ENCODE data around the gene KL. TPM values are rescaled to one million over a fixed set of nuclear protein-coding genes. Genes with fewer than 3 reads are reported as not detected.

The KL gene
- total and polyA plus RNA-seq, 8 donors, result 0.38 to 4.0 (median 1.4) TPM

- intact Hi-C loops (cut with DNase I; ENCODE audit: low total_unique reads), result no loop called here
- no peak for TF ChIP-seq POLR2AphosphoS5 (IDR thresholded peaks at IDR 0.05)
- TF ChIP-seq CTCF (IDR thresholded peaks at IDR 0.05), result no peak
- TF ChIP-seq EP300 (IDR thresholded peaks at IDR 0.05), result no peak
- TF ChIP-seq POLR2A (IDR thresholded peaks at IDR 0.05), result no peak
- no peaks in the 10 kb centered on the region for H3K9me3 ChIP-seq
- H3K27me3 ChIP-seq, result no peaks in the 10 kb centered on the region
- no peaks in the 10 kb centered on the region for H3K36me3 ChIP-seq
- WGBS, 5 donors, result 52 to 56% (median 55%) methylated on average over 4 of the region's 4 CpGs
- no peak overlapping the region for H3K4me3 ChIP-seq
- peaks cover 0 to 7% (median 0%) of the 10 kb centered on the region in 4 donors for H3K4me1 ChIP-seq
- H3K27ac ChIP-seq, result no peak overlapping the region
- peak in 1 of 2 donors; percentile 9 for DNase-seq
These were observed 74.7 kb downstream of the KL start for GRCh38 chr13:33090755-33091414.

- peak in 1 of 2 donors; percentile 21 for DNase-seq
- Histone ChIP-seq H3K27ac (no peak overlapping the region), H3K9me3 (no peaks in the 10 kb centered on the region), H3K4me1 (peaks cover 0 to 7% (median 0%) of the 10 kb centered on the region in 4 donors), H3K27me3 (no peaks in the 10 kb centered on the region), H3K36me3 (no peaks in the 10 kb centered on the region), H3K4me3 (no peak overlapping the region)
- intact Hi-C loops (cut with DNase I; ENCODE audit: low total_unique reads), result no loop called here
- 88 to 96% (median 93%) methylated on average over 5 of the region's 5 CpGs for whole genome bisulfite sequencing, 5 donors
- TF ChIP-seq EP300 (IDR thresholded peaks at IDR 0.05) (no peak), POLR2AphosphoS5 (IDR thresholded peaks at IDR 0.05) (no peak), POLR2A (IDR thresholded peaks at IDR 0.05) (no peak), CTCF (IDR thresholded peaks at IDR 0.05) (no peak)
These were observed 75.2 kb downstream of the KL start for GRCh38 chr13:33091415-33091774.

GRCh38 chr13:33092073-33092987 is 76.1 kb downstream of the KL start:
- Histone ChIP-seq H3K36me3 (no peaks in the 10 kb centered on the region), H3K27ac (no peak overlapping the region), H3K4me3 (no peak overlapping the region), H3K27me3 (no peaks in the 10 kb centered on the region), H3K4me1 (peaks cover 0 to 7% (median 0%) of the 10 kb centered on the region in 4 donors), H3K9me3 (peaks cover 0 to under 1% (median 0%) of the 10 kb centered on the region in 4 donors)
- intact Hi-C loops (cut with DNase I; ENCODE audit: low total_unique reads), result no loop called here
- 77 to 87% (median 80%) methylated on average over 10 to 11 of the region's 11 CpGs for WGBS, 5 donors
- TF ChIP-seq POLR2A (IDR thresholded peaks at IDR 0.05) (no peak), EP300 (IDR thresholded peaks at IDR 0.05) (no peak), POLR2AphosphoS5 (IDR thresholded peaks at IDR 0.05) (no peak), CTCF (IDR thresholded peaks at IDR 0.05) (no peak)
- no peak for DNase-seq

- no peak for TF ChIP-seq POLR2A (IDR thresholded peaks at IDR 0.05)
- TF ChIP-seq EP300 (IDR thresholded peaks at IDR 0.05), result no peak
- TF ChIP-seq CTCF (IDR thresholded peaks at IDR 0.05), result no peak
- TF ChIP-seq POLR2AphosphoS5 (IDR thresholded peaks at IDR 0.05), result no peak
- Histone ChIP-seq H3K27ac (no peak overlapping the region), H3K4me3 (no peak overlapping the region), H3K27me3 (no peaks in the 10 kb centered on the region), H3K36me3 (no peaks in the 10 kb centered on the region), H3K9me3 (peaks cover 0 to 12% (median 7%) of the 10 kb centered on the region in 4 donors), H3K4me1 (no peaks in the 10 kb centered on the region)
- 88 to 99% (median 94%) methylated on average over 2 of the region's 2 CpGs for WGBS, 5 donors
- DNase-seq, result no peak
- intact Hi-C loops (cut with DNase I; ENCODE audit: low total_unique reads), result no loop called here
These were observed 80.8 kb downstream of the KL start for GRCh38 chr13:33096886-33097605.
